Endothelial cell of umbilical vein (primary cell): ENCODE data around the gene GAB1. TPM values are rescaled to one million over a fixed set of nuclear protein-coding genes. Genes with fewer than 3 reads are reported as not detected.

ENCODE experiments used
- BruUV-seq: library from RNA; stranded (reverse); fragments of 400-500 nt; replicated peaks from 2 replicates; lab custom pipeline; 2021; lab: Mats Ljungman, UMichigan
- CTCF ChIA-PET: fragments of 300-600, 350-600 bp; sonication (Branson Sonifier 250); formaldehyde crosslinking; loops from one replicate; lab custom pipeline; 2021; ENCODE audit warnings: antibody characterized with exemption, inconsistent platforms; lab: Charles Lee
- POLR2A ChIA-PET: fragments of 300-600, 350-600 bp; sonication (Branson Sonifier 250); formaldehyde crosslinking; loops from one replicate; lab custom pipeline; 2021; ENCODE audit warnings: antibody characterized with exemption, inconsistent platforms; lab: Charles Lee
- DNase-seq: peaks from one replicate; pipeline ENCODE4 v3.0.0-alpha.2; 2011; ENCODE audit warnings: low read depth, low spot score
- FAIRE-seq: peaks from 2 replicates; lab custom pipeline; 2011; peaks lifted over from hg19 to GRCh38; lab: Jason Lieb, UNC
- H2AFZ ChIP-seq: 2 replicates; pipeline ENCODE4 v1.6.0; 2012; ENCODE audit warnings: low read depth, low read length, control low read depth, inconsistent platforms
- H3K27ac ChIP-seq: 2 replicates; pipeline ENCODE4 v1.5.1; 2011; ENCODE audit warnings: low read depth, mild to moderate bottlenecking, control low read depth, low read length, moderate library complexity; ENCODE audit not compliant: insufficient read depth
- H3K27me3 ChIP-seq, 2 experiments: 2 replicates each; pipeline versions ENCODE4 v1.6.0 to v1.6.1; 2011; ENCODE audit warnings: low read length in 2 of 2, mixed read lengths in 1 of 2; ENCODE audit not compliant: control insufficient read depth in 2 of 2, insufficient read depth in 2 of 2
- H3K36me3 ChIP-seq, 2 experiments: 2 replicates in 1 of 2; 3 replicates in 1 of 2; pipeline ENCODE4 v1.5.1; 2011; ENCODE audit warnings: low read length in 2 of 2, mild to moderate bottlenecking in 1 of 2, moderate library complexity in 1 of 2; ENCODE audit not compliant: control insufficient read depth in 2 of 2, insufficient read depth in 2 of 2; ENCODE audit errors: extremely low read depth in 1 of 2
- H3K4me1 ChIP-seq: 3 replicates; pipeline ENCODE4 v1.5.1; 2011; ENCODE audit warnings: mild to moderate bottlenecking, low read length; ENCODE audit not compliant: control insufficient read depth, insufficient read depth; ENCODE audit errors: extremely low read depth
- H3K4me2 ChIP-seq: 2 replicates; pipeline ENCODE4 v1.6.1; 2011; ENCODE audit warnings: low read length, control low read depth, mixed read lengths; ENCODE audit not compliant: insufficient read depth
- H3K4me3 ChIP-seq, 3 experiments: fragments of 200-600 bp in 1 of 3; sonication (generic), shearing (Covaris generic) in 1 of 3; replicated peaks in 1 of 3; 2 replicates each; pipeline ENCODE4 v1.5.1; 2011 to 2016; ENCODE audit warnings: control low read depth in 3 of 3, low read length in 3 of 3, mild to moderate bottlenecking in 2 of 3, inconsistent platforms in 1 of 3, low read depth in 1 of 3, moderate library complexity in 1 of 3; ENCODE audit not compliant: insufficient read depth in 1 of 3
- H3K79me2 ChIP-seq: 2 replicates; pipeline ENCODE4 v1.6.0; 2012; ENCODE audit warnings: low read length, inconsistent platforms; ENCODE audit not compliant: control insufficient read depth, insufficient read depth
- H3K9ac ChIP-seq: replicated peaks from 2 replicates; pipeline ENCODE3; 2011; ENCODE audit warnings: low read length, control low read depth; ENCODE audit not compliant: insufficient read depth; ENCODE audit errors: extremely low read depth
- H3K9me1 ChIP-seq: replicated peaks from 3 replicates; pipeline ENCODE4 v1.6.0; 2011; ENCODE audit warnings: mild to moderate bottlenecking, low read length; ENCODE audit not compliant: control insufficient read depth, insufficient read depth; ENCODE audit errors: extremely low read depth
- H3K9me3 ChIP-seq: replicated peaks from 2 replicates; pipeline ENCODE4 v1.5.1; 2012; ENCODE audit warnings: low read length, inconsistent platforms; ENCODE audit not compliant: control insufficient read depth, insufficient read depth
- H4K20me1 ChIP-seq: replicated peaks from 2 replicates; pipeline ENCODE3; 2011; ENCODE audit warnings: mild to moderate bottlenecking, low read length; ENCODE audit not compliant: control insufficient read depth, insufficient read depth; ENCODE audit errors: extremely low read depth
- CTCF ChIP-seq, 2 donors: IDR thresholded peaks; 1 replicate in 1 of 2; 2 replicates in 1 of 2; pipeline ENCODE4 v1.5.1; 2011; ENCODE audit warnings: low read length in 2 of 2, mild to moderate bottlenecking in 2 of 2, moderate library complexity in 2 of 2, control low read depth in 1 of 2, inconsistent platforms in 1 of 2, low read depth in 1 of 2; ENCODE audit not compliant: insufficient read depth in 1 of 2; ENCODE audit errors: extremely low read depth in 1 of 2
- EZH2 ChIP-seq: IDR thresholded peaks from 2 replicates; pipeline ENCODE4 v1.6.1; 2012; ENCODE audit warnings: borderline replicate concordance, low read depth, mild to moderate bottlenecking, moderate library complexity, low read length, inconsistent platforms; ENCODE audit not compliant: severe bottlenecking
- GATA2 ChIP-seq: IDR thresholded peaks from 2 replicates; pipeline ENCODE4 v1.7.0; 2011; ENCODE audit warnings: low read depth, mild to moderate bottlenecking, moderate library complexity, mixed read lengths, low read length; ENCODE audit not compliant: insufficient read length, insufficient read depth
- JUN ChIP-seq: IDR thresholded peaks from 2 replicates; pipeline ENCODE4 v1.6.1; 2011; ENCODE audit warnings: borderline replicate concordance, low read depth; ENCODE audit not compliant: insufficient read length, insufficient read depth
- MAX ChIP-seq: IDR thresholded peaks from 2 replicates; pipeline ENCODE4 v1.6.1; 2011; ENCODE audit not compliant: insufficient read depth, insufficient read length
- MYC ChIP-seq: IDR thresholded peaks from one replicate; pipeline ENCODE4 v1.6.1; 2011; ENCODE audit warnings: mild to moderate bottlenecking, low read depth, low read length
- POLR2A ChIP-seq: IDR thresholded peaks from 2 replicates; pipeline ENCODE4 v1.6.1; 2012; ENCODE audit warnings: low read depth, mild to moderate bottlenecking, control low read depth, low read length
- dilution Hi-C: fragments of 300-500 bp; cut with MboI; formaldehyde crosslinking; loops from one replicate; pipeline ENCODE4 v1.15.0; 2019; ENCODE audit warnings: low sequenced_read_pairs; ENCODE audit not compliant: extremely low pct_ligation_motif_present
- intact Hi-C: fragments of 100-400 bp; cut with micrococcal nuclease; formaldehyde crosslinking; loops from one replicate; pipeline ENCODE4 v1.10.0; 2022
- polyA plus RNA-seq, 4 experiments: library from polyadenylated mRNA; depleted of rRNA in 3 of 4; stranded (reverse) in 3 of 4; unstranded in 1 of 4; fragments of >200 nt; gene quantifications; 2 replicates each; pipeline versions ENCODE4 v1.2.1 to v1.2.3, GENCODE V29; 2011 to 2012; ENCODE audit warnings: missing spikeins in 1 of 4
- total RNA-seq: library from RNA; stranded (reverse); gene quantifications from 2 replicates; pipeline ENCODE4 v1.2.3, GENCODE V29; 2021

GAB1 gene
- total and polyA plus RNA-seq, 2 donors (not counting 3 experiments of a cell fraction or from before 2014, with no cell fraction given), result 9.3 to 37.7 TPM

GRCh38 chr4:143369552-143369951 is 32.9 kb downstream of the GAB1 start:
- intact Hi-C loops, result no loop called here
- TF ChIP-seq GATA2 (peak; percentile 22), CTCF (IDR thresholded peaks at IDR 0.05; ENCODE audit: extremely low read depth in 1 of 2, insufficient read depth in 1 of 2, low read depth in 1 of 2, low read length in 2 of 2) (no peak), JUN (no peak), MAX (no peak), EZH2 (no peak), POLR2A (no peak), MYC (no peak)
- no peaks in the 10 kb centered on the region for H3K27me3 ChIP-seq
- H3K4me2 ChIP-seq, result no peak overlapping the region
- BruUV-seq, result no TSS peak
- H4K20me1 ChIP-seq, result peaks cover 5% of the 10 kb centered on the region
- POLR2A ChIA-PET, result no interaction called here
- H3K4me3 ChIP-seq, result no peak overlapping the region
- no peaks in the 10 kb centered on the region for H3K36me3 ChIP-seq
- H3K9me1 ChIP-seq, result no peaks in the 10 kb centered on the region
- no peaks in the 10 kb centered on the region for H3K79me2 ChIP-seq
- no peaks in the 10 kb centered on the region for H3K9me3 ChIP-seq
- peak; percentile 64 for DNase-seq
- no peak overlapping the region for H2AFZ ChIP-seq
- dilution Hi-C loops, result no loop called here
- CTCF ChIA-PET, result no interaction called here
- FAIRE-seq, result peak; percentile 87
- no peak overlapping the region for H3K9ac ChIP-seq
- peaks cover 6% of the 10 kb centered on the region for H3K4me1 ChIP-seq
- no peak overlapping the region for H3K27ac ChIP-seq
